ENCODE results near the gene STIM1.

- TF ChIP-seq ETV6 (CRISPR knock-in tag; IDR thresholded peaks at IDR 0.05): no peak
- TF ChIP-seq, protein P1, sequence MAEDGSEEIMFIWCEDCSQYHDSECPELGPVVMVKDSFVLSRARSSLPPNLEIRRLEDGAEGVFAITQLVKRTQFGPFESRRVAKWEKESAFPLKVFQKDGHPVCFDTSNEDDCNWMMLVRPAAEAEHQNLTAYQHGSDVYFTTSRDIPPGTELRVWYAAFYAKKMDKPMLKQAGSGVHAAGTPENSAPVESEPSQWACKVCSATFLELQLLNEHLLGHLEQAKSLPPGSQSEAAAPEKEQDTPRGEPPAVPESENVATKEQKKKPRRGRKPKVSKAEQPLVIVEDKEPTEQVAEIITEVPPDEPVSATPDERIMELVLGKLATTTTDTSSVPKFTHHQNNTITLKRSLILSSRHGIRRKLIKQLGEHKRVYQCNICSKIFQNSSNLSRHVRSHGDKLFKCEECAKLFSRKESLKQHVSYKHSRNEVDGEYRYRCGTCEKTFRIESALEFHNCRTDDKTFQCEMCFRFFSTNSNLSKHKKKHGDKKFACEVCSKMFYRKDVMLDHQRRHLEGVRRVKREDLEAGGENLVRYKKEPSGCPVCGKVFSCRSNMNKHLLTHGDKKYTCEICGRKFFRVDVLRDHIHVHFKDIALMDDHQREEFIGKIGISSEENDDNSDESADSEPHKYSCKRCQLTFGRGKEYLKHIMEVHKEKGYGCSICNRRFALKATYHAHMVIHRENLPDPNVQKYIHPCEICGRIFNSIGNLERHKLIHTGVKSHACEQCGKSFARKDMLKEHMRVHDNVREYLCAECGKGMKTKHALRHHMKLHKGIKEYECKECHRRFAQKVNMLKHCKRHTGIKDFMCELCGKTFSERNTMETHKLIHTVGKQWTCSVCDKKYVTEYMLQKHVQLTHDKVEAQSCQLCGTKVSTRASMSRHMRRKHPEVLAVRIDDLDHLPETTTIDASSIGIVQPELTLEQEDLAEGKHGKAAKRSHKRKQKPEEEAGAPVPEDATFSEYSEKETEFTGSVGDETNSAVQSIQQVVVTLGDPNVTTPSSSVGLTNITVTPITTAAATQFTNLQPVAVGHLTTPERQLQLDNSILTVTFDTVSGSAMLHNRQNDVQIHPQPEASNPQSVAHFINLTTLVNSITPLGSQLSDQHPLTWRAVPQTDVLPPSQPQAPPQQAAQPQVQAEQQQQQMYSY (CRISPR knock-in tag; IDR thresholded peaks at IDR 0.05): no peak
- TF ChIP-seq CTCF (IDR thresholded peaks at IDR 0.05): no peak
These were observed 87.6 kb downstream of the STIM1 start for GRCh38 chr11:3942956-3943497.

Data from WTC11 (cell line).